Ovary (tissue), 9 donors: Measurements from ENCODE around the gene ABT1. TPM values are rescaled to one million over a fixed set of nuclear protein-coding genes. Genes with fewer than 3 reads are reported as not detected.

Source experiments
- DNase-seq, 5 donors: peaks; one replicate each; pipeline ENCODE4 v3.0.0-alpha.2; 2019 to 2020
- H3K27ac ChIP-seq, 2 donors: fragments of 200-600 bp; one replicate each; pipeline versions ENCODE4 v1.5.1 to v1.8.0; 2019 to 2022
- H3K27me3 ChIP-seq: fragments of 200-600 bp; one replicate; pipeline ENCODE4 v1.8.0; 2022
- H3K36me3 ChIP-seq: fragments of 200-600 bp; sonication (generic); one replicate; pipeline ENCODE4 v1.5.1; 2019
- H3K4me1 ChIP-seq: one replicate; pipeline ENCODE4 v1.8.1; 2013; ENCODE audit warnings: mild to moderate bottlenecking, moderate library complexity; ENCODE audit not compliant: insufficient read depth
- H3K4me3 ChIP-seq: fragments of 200-600 bp; sonication (generic); one replicate; pipeline ENCODE4 v1.5.1; 2017
- H3K9me3 ChIP-seq, 2 donors: fragments of 200-600 bp in 1 of 2; sonication (generic) in 1 of 2; one replicate each; pipeline versions ENCODE4 v1.5.1 to v1.8.1; 2013 to 2019; ENCODE audit warnings: mild to moderate bottlenecking in 1 of 2, moderate library complexity in 1 of 2
- EP300 ChIP-seq: sonication (generic); formaldehyde crosslinking; IDR thresholded peaks from one replicate; pipeline ENCODE4 v1.6.1; 2017; ENCODE audit warnings: antibody characterized with exemption
- POLR2A ChIP-seq: fragments of 450-650 bp; IDR thresholded peaks from one replicate; pipeline ENCODE4 v1.6.1; 2017; ENCODE audit warnings: antibody characterized with exemption, mild to moderate bottlenecking, moderate library complexity
- WGBS, 3 donors: extraction: QIAGEN DNeasy Blood & Tissue Kit in 1 of 3; methylation state at CpG; one replicate each; pipeline versions ENCODE4 v1.1.5 to v1.1.7; 2013 to 2017; 5-methylcytosine and 5-hydroxymethylcytosine counted together
- intact Hi-C, 4 donors: fragments of 100-400 bp; cut with DNase I; formaldehyde crosslinking; loops; one replicate each; pipeline versions ENCODE4 v1.11.0 to v1.15.1; 2022 to 2023
- polyA plus RNA-seq, 2 donors: library from polyadenylated mRNA; stranded (reverse); fragments of 200-250 nt in 1 of 2; fragments of 350-450 nt in 1 of 2; fragmentation: Illumina TruSeq in 1 of 2; extraction: RNeasy Lipid Tissue Mini Kit (QIAGEN cat#74804) in 1 of 2; gene quantifications; one replicate each; pipeline ENCODE4 v1.2.3, GENCODE V29; 2013 to 2014
- total RNA-seq, 7 donors: library from RNA; depleted of rRNA in 2 of 7; stranded (reverse); fragments of >200 nt in 2 of 7; fragmentation: NEBNext Ultra II Directional in 3 of 7; extraction: Animal tissue kit (Norgen Biotek cat#: 25700) in 3 of 7; gene quantifications; one replicate each; pipeline versions ENCODE4 v1.1.0 to v1.2.4, GENCODE V29; 2016 to 2023
- TF ChIP-seq, protein P1 (sequence below), 3 donors: fragments of 450-650 bp in 2 of 3; fragments of 200-600 bp in 1 of 3; IDR thresholded peaks; one replicate each; pipeline versions ENCODE4 v1.5.1 to v1.8.0; 2016 to 2022; ENCODE audit warnings: antibody characterized with exemption in 3 of 3, mild to moderate bottlenecking in 1 of 3
- donor health status: DM: no; HTN: no; CAD: no; lungs with moderate emphysema.
- donor health status: DM: no; HTN: no; CAD: no.
- donor health status: Bipolar disorder and iron deficiency.
- donor health status: DM: yes; HTN: yes; CAD: no.
- donor health status: DM: no; HTN: no; CAD: no.
- donor health status: DM: yes; HTN: yes; CAD: no.

ABT1 gene
- total and polyA plus RNA-seq, 9 donors = 8.5 to 18.2 (median 15.5) TPM

DNA sequence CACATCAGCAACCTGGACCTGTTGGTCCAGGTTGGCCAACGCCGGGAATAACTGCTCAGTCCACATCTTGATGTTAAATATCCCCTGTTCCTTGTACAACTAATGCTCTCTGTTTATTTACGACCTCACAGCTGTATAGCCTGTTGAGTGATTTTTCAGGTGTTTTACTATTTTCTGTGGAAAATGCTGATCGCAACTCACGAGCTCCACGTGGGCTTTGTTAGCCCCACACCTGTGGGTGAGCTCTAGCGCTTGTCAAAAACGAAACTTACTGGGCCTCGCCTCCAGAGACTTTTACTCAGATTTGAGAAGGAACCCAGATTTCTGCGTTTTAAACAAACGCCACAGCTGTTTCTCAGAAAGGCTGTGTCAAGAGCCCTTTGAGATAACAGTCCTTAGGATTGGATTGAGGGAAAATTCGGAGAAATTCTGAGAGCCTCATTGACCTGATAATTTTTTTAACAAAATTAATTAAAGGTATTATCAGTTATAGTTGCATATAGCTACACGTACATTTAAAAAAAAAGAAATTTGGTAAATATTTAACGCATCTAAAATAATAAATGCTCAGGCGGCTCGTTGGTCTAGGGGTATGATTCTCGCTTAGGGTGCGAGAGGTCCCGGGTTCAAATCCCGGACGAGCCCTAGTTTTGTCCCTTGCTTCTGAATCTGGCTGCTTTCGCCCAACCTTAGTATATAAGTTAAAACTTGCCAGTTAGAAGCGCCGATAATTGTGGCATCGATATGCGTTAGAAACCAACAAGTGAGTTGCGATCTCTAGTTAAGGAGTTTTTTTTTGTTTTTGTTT lies 41.9 kb upstream of the ABT1 start:
- H3K4me3 ChIP-seq = peak overlapping the region; percentile 46
- TF ChIP-seq POLR2A (no peak), EP300 (no peak)
- TF ChIP-seq, protein P1, sequence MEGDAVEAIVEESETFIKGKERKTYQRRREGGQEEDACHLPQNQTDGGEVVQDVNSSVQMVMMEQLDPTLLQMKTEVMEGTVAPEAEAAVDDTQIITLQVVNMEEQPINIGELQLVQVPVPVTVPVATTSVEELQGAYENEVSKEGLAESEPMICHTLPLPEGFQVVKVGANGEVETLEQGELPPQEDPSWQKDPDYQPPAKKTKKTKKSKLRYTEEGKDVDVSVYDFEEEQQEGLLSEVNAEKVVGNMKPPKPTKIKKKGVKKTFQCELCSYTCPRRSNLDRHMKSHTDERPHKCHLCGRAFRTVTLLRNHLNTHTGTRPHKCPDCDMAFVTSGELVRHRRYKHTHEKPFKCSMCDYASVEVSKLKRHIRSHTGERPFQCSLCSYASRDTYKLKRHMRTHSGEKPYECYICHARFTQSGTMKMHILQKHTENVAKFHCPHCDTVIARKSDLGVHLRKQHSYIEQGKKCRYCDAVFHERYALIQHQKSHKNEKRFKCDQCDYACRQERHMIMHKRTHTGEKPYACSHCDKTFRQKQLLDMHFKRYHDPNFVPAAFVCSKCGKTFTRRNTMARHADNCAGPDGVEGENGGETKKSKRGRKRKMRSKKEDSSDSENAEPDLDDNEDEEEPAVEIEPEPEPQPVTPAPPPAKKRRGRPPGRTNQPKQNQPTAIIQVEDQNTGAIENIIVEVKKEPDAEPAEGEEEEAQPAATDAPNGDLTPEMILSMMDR (IDR thresholded peaks at IDR 0.05) = no peak
- no peaks in the 10 kb centered on the region for H3K27me3 ChIP-seq
- no peaks in the 10 kb centered on the region for H3K9me3 ChIP-seq
- H3K4me1 ChIP-seq = peaks cover 3% of the 10 kb centered on the region
- peak in 4 of 5 donors; percentile 49 to 62 (median 56) for DNase-seq
- intact Hi-C loops = loop anchor here in 2 of 4 donors (1.0 to 10.0 kb wide), 2 partner anchors 33 to 920 kb away; partner anchors contain the start of gene ZNF184 (in 1 of the 2)
- 5 to 9% (median 9%) methylated on average over 27 of the region's 27 CpGs for WGBS, 3 donors
- no peaks in the 10 kb centered on the region for H3K36me3 ChIP-seq
- peak overlapping the region; percentile 38 to 72 for H3K27ac ChIP-seq

DNA sequence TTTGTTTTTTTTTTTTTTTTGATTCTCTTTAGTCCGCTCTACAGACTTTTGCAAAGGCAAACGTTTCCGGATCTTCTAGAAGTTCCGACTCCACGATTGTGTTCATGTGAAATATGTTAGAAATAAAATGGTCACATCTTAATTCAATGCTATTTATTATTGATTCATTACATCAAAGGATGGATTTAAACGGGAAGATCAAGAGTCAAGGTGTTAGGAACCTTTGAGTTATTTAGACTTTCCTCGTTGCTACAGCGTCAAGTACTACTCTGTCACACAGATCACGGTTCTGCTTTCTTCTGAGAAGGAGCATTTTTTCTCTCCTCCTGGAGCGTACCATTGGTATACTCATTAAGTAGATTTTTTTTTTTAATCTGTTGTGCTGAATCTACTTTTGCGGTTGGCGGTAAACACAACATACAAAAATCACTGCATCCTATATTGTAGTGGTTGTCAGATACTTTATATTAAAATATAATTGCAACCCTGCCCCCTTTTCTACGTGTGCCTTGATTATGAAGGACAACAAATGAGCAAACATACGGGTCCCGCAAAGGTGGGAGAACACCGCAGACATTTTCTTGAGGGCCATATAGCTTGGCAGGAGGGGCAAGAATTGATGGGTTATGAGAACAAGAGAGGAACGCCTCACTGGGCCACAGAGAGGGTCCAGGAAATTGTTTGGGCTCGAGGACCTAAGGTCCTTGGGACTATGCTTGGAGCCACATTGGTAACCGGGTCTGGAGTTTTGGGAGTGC lies 41.1 kb upstream of the ABT1 start:
- peaks cover 3% of the 10 kb centered on the region for H3K4me1 ChIP-seq
- H3K36me3 ChIP-seq = no peaks in the 10 kb centered on the region
- no peaks in the 10 kb centered on the region for H3K27me3 ChIP-seq
- H3K27ac ChIP-seq = no peak overlapping the region
- intact Hi-C loops = loop anchor here in 1 of 4 donors (10.0 kb wide), 1 partner anchor 919 kb away; the partner anchor contains the start of gene ZNF184
- TF ChIP-seq, protein P1 (IDR thresholded peaks at IDR 0.05) = no peak
- TF ChIP-seq POLR2A = no peak
- TF ChIP-seq EP300 = no peak
- peak overlapping the region; percentile 46 for H3K4me3 ChIP-seq
- DNase-seq = no peak
- WGBS, 3 donors = 36 to 50% (median 48%) methylated on average over 19 of the region's 19 CpGs
- no peaks in the 10 kb centered on the region for H3K9me3 ChIP-seq

DNA sequence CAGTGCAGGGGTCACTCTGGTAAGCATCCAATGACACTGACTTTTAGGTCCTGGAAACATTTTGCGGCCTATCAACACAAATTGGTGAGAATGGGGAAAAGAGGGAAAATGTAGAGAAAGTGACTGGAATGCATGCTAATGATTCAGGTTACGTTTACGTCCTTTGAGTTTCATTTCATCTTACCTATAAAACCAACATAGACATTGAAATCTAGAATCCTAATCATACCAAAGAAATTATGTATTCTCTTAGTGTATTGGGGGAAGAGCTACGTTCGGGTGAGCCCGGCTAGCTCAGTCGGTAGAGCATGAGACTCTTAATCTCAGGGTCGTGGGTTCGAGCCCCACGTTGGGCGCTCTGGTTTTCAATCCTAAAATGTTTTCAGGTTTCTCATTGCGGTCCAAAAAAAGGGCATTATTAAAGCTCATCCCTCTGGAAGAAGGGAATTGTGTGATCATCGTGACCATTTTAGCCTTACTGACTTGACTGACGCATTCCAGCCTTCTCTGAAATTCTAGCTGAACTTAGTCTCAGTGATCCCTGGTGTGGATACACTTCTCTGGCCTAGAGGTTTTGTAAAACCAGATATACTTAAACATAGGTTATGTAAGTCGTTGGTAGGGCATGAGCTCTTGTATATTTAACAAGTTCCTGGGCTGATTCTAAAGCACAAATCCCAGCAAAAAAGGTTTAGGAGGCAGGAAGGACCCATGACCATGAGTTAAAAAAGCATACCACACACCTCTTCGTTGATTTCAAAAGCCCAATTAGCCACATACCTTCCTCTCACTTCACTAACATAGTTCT lies 40.3 kb upstream of the ABT1 start:
- Histone ChIP-seq H3K9me3 (no peaks in the 10 kb centered on the region), H3K4me1 (peaks cover 3% of the 10 kb centered on the region), H3K27me3 (no peaks in the 10 kb centered on the region), H3K27ac (peak overlapping the region in 1 of 2 donors; percentile 1), H3K4me3 (no peak overlapping the region), H3K36me3 (no peaks in the 10 kb centered on the region)
- WGBS, 3 donors = 22 to 27% (median 25%) methylated on average over 16 of the region's 16 CpGs
- TF ChIP-seq, protein P1 (IDR thresholded peaks at IDR 0.05) = no peak
- TF ChIP-seq POLR2A (no peak), EP300 (no peak)
- DNase-seq = peak; percentile 51 to 79 (median 75)
- intact Hi-C loops = loop anchor here in 1 of 4 donors (10.0 kb wide), 1 partner anchor 918 kb away; the partner anchor contains the start of gene ZNF184
